Medulla oblongata (tissue), 1 donor: ENCODE results near the gene PNMA8C.

Experiments used
- DNase-seq: peaks from one replicate; pipeline ENCODE4 v3.0.0-alpha.2; 2015; ENCODE audit errors: extremely low spot score

Gene PNMA8C

DNA sequence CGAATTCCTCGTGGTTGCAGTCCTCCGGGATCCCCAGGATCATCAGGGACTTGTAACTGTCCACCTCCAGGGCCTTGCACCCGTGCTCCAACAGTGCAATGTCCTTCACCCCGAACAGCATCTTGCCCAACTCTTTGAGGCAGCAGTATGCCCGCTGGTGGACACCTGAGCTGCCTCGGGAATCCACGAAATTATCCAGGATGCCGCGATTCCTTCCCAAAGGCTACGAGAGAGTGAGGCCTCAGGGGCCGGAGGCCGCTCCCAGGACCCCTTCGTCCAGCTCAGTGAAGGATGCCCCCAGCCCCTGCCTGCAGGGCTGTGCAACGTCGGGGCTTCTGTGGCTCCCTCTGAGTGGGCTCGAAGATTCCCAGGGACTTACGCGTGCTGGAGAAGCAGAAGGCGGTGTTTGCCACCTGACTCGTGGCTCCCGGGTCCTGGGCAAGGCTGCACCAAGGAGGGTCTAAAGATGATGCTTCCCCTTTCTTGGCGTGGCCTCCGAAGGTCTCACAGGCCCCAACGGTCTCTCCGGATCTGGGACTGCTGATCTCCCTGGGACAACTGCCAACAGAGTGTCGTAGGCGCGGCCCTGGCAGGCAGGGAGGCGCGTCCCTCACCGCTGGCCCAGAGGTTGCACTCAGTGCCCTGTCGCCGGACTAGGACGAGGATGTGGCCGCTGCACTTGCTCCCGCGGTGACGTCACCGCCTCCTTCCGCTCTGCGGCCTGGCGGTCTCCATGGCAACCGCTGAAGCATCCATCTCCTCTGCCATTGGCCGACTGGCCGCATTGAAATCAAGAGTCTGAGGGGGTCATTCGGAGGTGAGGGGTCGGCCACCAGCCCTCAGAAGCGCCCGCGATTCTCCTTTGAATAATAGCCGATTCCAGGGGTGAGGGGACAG is at the start of gene PNMA8C:
PNMA8C (minus strand) TSS at position 698 of the 897 bp plus-strand sequence; CDS start at position 121, 577 bp downstream.
- DNase-seq = peak; percentile 92

DNA sequence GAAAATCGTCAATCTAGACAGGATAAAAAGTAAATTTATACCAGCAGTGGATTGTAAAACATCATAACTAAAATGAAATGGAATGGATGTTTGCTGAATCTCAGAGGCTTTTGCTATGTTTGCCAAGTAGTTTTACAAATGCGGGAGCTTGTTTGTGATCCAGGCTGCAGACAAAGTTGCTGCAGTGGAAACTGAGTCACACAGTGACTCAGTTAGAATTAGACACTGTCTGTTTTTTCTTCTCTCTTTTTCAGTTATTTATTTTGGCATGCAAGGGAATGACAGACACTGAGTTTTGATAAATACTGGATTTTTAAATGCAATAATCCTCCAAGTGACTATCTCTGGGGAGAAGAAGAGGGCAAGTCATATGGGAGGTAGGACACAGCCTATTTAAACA is 47.2 kb upstream of the PNMA8C start:
- no peak for DNase-seq

DNA sequence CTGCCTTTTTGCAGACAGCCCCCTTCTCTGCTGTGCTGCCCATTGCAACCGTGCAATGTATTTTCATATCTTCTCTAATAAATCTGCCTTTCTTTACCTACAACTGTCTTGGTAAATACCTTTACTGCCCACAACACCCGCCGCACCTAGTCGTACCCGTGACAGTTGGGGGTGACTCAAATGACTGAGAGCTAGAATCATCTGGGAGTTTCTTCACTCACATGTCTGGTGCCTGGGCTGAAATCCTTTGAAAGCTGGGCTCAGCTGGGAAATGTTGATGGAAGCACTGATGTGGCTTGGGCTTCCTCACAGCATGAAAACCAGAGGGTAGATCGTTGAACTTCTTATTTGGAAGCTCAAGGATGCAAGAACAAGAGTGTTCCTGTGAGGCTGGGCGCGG is 45.5 kb upstream of the PNMA8C start:
- no peak for DNase-seq

DNA sequence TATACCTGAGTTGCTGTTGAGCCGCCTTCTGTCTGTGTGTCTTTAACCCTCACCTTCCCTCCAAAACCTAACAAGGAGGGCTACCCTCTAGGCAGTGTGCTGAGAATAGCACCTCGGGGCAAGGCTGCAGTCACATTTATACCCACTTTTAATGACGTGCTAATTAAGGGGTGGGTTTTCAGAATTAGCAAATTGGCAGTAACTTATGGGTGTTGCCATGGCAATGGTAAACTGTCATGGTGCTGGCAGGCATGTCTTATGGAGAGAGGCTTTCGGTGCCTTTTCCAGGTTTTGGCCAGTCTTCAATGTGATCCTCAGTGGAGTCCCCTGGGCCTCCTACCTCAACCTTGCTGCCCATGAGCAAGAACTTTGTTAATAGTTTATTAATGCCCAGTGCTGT is 43.9 kb upstream of the PNMA8C start:
- no peak for DNase-seq

DNA sequence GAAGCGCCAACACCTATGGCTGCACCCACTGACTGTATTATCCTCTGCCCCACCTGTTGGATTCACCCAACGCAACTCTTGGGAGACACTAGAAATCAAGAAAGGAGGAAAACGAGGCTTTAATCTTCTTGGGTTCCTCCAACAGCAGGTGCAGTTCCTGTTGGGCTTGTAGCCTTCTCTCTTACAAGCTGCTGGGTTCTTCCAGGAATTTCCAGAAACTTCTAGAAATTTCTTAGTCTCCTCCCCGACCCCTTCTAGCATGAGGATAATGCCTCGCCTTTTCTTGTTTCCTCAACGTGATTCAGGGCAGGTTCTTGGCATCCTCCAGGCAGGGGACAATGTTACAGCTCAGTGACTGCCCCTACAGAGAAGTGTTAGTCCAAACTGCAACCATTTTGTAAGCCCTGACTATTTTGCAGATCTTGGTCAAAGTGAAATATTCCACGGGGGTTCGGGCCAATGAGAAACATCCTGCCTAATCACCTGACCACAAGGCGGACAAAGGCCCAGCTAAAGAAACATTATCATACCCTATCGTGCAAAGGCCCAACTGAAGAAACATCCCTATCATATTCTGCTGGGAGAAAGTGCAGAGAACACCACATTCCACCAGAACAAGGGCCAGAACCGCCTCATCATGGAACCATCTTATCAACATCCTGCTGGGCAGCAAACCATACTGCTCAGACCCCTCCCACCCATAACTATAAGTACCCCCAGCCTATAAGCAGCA is 43.2 kb upstream of the PNMA8C start:
- no peak for DNase-seq

DNA sequence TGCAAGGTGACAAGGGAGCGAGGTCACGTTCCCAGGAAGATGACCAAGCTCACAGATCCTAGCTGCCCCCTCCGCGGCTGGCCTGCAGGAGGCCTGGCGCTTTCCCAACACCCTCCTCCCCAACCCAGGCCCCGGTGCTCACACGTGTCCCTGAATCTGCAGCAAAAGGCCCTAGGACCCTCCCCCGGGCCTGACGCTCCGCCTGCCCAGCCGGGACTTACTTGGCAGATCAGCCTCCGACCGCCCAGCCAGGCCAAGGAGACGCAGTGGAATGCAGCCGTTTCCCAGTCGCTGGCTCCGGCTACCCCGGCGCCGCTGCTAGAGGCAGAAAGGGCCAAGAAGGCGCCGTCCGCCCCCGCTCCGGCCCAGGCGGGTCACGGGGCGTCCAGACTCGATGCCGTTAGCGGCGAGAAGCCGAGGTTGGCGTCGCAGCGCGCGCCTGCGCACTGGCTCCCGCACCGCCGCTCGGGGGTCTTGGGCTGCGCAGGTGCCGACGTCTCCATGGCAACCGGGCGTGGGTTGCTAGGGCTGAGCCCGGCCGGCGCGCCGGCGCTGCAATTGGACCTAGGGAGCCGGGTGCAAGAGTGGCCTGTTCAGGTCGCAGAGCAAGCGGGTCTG is 42.5 kb upstream of the PNMA8C start, which contains the start of gene PNMA8A:
PNMA8A (minus strand) TSS at position 448 of the 618 bp plus-strand sequence. CDS start 528 bp downstream, outside the sequence.
- DNase-seq = peak; percentile 79

DNA sequence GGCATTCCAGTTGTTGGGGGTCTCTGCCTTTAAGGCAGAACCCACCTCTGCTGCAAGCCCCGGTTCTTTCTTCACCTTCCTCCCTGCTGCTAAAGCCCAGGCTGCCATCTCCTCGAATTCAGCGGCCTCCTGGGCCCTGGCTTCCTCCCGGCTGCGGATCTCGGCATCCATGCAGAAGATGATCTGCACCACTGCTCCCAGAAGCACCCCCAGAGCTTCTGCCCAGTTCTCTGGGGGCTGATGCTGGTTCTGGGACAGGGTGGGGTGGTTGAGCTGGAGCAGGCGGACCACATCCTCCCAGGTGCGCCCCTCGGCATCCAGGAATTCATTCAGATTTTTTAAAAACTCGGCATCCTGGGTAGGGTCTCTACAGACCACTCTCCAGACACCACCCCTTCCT is 41.6 kb upstream of the PNMA8C start:
- DNase-seq = no peak

DNA sequence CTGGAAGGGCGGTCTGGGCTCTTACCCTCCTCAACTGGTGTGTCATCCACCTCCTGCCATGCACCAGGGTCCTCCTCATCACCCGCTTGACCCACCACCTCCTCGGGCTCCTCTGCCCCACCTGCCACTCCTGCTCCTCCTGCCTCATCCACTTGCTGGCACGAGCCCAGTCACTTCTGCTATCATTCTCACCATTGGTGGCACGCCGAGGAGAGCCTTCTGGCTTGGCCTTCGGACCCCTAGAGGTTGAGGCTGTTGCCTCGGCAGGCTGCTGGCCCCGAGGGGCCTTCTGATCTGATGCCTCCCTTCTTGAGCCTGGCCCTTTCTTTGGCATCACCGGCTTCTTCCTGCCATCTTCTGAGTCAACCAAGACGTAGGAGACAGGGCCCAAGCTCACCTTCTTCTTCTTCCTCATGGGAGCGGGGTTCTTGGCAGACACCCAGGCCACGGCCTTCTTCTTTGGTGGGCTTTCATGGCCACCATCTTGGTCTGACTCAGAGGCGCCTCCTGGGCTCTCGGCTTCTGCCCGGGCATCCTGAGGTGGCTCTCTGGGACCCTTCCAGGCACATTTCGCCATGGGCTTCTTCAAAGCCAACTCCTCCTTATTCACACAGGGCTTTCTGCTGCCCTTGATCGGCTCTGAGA is 40.9 kb upstream of the PNMA8C start:
- DNase-seq = no peak

DNA sequence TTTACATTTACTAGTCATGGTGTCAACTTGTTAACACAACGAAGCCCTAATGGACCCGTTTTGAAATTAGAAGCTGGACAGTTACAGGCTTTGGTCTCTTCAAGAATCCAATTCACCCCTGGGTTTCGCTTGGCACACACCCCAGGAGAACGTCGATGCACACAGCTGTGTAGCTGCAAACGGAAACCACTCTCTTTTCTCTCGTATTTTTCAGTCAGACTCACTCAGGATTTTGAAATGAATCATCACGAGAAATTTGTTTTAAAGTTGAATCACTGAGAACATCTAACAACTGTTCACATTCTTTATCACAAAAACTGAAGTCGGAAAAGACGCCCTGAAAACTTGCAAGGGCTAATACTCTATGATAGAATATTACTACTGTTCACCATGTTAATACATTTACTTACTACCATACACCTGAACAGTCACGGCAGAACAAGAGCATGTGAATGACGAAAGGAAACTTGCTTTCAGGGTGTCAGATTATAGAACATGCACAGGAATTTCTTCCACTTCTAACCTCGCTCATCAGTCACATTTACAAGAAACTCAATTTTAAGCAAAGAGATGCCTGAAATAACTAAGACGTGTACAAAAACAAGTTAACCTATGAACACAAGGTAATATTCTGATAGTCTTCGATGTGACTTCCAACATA is 37.9 kb upstream of the PNMA8C start:
- no peak for DNase-seq

DNA sequence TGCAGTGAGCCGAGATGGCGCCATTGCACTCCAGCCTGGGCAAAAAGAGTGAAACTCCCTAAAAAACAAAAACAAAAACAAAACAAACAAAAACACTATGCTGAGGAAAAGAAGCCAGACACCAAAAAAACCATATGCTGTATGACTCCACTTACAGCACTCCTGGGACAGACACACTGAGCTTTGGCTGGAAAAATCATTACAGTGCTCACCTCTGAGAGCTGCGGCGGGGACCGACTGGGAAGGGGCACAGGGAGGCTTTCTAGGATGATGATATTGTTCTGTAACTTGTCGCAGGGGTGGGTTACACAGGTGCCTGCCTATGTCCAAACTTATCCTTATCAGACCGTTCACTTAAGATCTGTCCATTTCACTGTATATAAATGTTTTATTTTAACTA is 34.8 kb upstream of the PNMA8C start:
- DNase-seq = no peak

DNA sequence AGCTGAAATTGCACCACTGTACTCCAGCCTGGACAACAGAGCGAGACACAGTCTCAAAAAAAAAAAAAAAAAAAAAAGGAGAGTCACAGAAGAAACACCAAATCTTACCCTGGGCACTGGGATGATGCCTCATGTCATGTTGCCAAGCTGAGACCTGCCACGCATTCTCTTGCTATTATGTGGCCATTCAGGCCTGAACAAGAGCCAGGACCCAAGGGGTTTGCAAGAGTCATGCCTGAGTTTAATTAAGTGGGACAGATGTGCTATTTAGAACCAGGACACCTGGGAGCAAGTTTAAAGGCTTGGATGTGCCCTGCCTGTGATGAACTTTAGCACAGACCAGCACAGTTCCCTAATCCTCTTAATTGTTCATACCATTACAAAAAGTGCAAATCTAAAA is 32.8 kb upstream of the PNMA8C start:
- DNase-seq = no peak

DNA sequence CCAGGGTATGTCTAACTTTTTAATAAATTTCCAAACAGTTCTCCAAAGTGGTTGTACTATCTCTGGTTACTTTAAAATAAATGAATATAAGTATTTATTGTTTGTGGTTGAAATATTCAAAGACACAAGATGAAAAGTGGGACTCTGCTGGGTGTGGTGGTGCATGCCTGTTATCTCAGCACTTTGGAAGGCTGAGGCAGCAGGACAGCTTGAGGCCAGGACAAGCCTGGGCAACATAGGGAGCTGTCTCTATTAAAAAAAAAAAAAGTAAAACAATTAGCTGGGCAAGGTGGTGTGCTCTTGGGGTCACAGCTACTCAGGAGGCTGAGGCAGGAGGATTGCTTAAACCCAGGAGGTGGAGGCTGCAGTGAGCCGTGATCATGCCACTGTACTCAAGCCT is 32.2 kb upstream of the PNMA8C start:
- no peak for DNase-seq

DNA sequence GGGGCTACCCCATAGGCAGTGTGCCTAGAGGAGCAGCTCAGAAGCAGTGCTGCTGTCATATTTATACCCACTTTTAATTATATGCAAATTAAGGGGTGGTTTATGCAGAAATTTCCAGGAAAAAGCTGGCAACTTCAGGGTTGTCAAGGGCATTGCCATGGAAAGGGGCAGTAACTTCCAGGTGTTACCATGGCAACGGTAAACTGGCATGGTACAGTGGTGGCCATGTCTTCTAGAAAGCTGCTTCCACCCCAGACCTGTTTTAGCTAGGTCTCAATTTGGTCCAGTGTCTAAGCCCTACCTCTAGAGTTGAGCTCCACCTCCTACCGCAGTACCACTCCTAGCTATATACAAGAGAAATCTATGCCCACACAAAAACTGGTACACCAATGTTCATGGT is 31.3 kb upstream of the PNMA8C start:
- no peak for DNase-seq

DNA sequence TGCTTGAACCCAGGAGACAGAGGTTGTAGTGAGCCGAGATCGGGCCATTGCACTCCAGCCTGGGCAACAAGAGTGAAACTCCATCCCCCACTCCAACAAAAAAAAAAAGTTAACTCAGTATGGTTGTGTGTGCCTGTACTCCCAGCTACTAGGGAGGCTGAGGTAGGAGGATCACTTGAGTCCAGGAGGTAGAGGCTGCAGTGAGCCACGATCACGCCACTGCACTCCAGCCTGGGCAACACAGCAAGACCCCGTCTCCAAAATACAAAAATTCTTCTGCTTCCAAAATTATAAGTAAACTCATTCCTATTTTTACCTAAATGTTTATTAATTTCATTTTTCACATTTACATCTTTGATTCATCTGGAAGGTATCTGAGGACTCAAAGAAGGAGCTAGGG is 28.2 kb upstream of the PNMA8C start:
- no peak for DNase-seq

DNA sequence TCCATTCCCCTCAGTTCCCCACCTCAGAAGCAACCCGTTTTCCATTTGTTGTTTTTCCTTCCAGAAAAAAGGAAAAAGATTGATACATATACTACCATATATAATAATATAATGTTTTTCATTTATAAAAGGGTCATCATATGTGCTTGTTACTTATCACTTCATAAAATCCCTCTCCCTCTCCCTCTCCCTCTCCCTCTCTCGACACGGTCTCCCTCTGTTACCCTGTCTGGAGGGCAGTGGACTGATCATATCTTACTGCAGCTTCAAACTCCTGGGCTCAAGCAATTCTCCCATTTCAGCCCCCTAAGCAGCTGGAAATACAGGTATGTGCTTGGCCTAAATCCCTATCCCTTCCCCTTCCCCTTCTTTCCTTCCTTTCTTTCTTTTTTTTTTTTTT is 25.5 kb upstream of the PNMA8C start:
- DNase-seq = no peak

DNA sequence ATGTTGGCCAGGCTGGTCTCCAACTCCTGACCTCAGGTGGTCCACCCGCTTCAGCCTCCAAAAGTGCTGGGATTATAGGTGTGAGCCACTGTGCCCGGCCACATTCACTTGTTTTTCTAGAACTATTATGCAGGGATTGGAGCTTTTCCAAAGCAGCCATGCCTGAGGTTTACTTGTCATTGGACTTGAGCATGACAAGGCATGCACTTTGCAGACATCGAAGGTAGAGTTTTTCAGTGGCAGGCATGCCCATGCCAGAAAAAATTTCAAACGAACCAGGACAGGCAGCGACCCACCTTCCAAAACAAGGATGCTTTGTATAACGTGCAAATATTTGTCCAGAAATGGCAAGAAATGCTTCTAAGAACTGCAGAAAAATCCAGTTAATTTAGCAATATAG is 24.9 kb upstream of the PNMA8C start:
- DNase-seq = no peak

DNA sequence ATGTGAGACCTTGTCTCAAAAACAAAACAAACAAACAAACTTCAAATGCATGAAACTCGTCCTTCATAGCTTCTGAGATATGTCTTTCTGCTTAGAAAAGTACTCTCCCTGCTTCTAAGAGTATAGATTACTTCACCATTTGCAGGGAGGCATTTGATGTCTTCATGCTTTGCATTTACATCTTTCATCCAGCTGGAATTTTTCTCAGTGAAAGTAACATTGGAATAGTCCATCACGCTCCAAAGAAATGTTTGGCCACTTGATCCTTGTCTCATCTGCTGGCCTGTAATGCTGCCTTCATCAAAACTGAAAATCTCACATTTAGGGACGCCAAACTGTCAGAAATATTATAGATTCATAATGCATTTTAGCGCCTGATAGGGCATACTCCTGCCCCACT is 23.4 kb upstream of the PNMA8C start:
- no peak for DNase-seq

DNA sequence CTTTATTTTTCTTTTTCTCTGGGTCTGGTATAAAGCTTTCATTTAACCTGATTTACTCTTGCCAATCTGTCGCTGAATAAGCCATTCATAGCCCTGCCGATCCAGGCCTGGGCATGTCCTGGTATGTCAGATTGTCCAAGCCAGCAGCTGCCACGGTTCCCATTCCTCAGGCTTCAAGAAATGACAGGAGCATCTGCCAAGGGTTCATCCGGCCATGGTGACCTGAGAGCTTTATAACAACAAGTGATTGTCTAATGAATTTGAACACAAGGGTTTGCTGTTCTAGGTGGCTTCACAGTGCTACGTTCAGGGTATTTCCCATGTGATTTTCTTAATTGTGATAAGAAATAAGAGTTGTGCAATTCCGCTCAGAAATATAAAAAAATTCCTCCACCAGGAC is 22.6 kb upstream of the PNMA8C start:
- DNase-seq = peak; percentile 68

DNA sequence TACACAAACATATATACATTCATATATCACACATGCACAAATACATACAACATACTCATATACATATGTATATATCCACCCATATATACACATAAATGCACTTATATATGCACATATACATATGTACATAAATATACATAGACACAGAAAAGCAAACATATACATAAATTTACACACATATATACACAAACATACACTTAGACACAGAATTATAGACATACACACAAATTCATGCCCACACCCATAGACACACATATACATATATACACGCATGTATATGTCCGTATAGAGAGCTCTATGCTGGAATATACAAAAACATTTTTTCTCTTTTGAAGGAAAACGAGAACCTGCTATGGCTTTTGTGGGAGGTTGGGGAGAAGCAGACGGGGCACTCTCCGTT is 22.0 kb upstream of the PNMA8C start:
- no peak for DNase-seq

DNA sequence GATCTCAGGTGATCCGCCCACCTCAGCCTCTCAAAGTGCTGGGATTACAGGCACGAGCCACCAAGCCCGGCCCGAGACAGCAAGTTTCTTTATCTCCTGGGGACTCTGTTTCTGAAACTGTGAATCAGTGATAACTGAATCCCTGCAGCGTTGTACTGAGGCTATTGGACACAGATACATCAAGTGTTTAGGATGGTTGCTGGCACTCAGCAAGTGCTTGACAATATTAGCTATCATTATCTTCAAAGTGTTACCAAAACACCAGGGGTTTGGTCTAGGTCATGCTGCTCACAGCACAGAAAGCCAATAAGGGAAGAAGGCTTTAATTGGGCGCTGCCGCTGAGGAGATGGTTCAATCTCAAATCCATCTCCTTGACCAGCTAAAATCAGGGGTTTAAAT is 20.5 kb upstream of the PNMA8C start:
- DNase-seq = no peak

DNA sequence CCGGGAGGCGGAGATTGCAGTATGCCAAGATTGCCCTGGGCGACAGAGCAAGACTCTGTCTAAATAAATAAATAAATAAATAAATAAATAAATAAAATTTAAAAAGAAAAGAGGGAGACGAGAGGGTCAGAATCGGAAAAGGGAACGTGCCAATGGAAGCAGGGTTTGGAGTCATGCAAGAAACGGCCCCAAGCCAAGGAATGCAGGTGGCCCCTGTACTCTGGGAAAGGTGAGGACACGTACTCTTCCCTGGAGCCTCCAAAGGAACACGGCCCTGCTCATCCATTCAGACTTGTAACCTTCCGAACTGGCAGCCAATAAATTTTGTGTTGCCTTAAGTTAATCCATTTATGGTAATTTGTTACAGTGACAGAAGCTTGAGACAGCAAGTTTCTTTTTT is 19.9 kb upstream of the PNMA8C start:
- DNase-seq = no peak

DNA sequence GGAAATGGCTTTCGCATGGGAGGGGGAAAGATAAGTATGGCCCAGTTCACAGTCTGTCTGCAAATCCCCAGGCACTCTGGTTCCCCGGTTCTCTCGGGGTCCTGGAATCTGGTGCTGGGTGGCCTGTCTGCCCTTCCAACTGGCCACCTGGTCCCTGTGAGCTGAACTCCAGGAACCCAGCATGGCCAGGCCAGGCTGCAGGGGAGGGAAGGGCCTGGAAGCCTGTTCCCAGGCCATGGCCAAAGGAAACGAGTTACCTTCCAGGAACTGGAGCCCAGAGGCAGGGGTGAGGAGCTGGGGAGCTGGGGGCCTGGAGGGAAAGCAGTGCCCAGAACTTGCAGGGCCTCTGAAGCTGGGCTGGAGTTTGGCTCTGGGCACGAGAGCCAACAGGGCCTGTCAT is 19.1 kb upstream of the PNMA8C start:
- DNase-seq = no peak
